GM19328 (cell line): ENCODE measurements around the gene ADPGK.
A peak's percentile ranks its signal among the peaks of the same experiment; 100 is the strongest.

Experiments used
- ATAC-seq: cut with Tn5 transposase; IDR thresholded peaks from one replicate; pipeline ENCODE4 v1.9.1; 2021; ENCODE audit warnings: mild to moderate bottlenecking, moderate library complexity; ENCODE audit not compliant: unreplicated experiment

ADPGK gene

GRCh38 chr15:72790302-72790910 lies 6.8 kb upstream of the ADPGK start:
- ATAC-seq = no peak

- no peak for ATAC-seq
Observed at GRCh38 chr15:72787526-72787925, 4.0 kb upstream of the ADPGK start.

GRCh38 chr15:72786676-72787345 lies 3.3 kb upstream of the ADPGK start:
- ATAC-seq = no peak

DNA sequence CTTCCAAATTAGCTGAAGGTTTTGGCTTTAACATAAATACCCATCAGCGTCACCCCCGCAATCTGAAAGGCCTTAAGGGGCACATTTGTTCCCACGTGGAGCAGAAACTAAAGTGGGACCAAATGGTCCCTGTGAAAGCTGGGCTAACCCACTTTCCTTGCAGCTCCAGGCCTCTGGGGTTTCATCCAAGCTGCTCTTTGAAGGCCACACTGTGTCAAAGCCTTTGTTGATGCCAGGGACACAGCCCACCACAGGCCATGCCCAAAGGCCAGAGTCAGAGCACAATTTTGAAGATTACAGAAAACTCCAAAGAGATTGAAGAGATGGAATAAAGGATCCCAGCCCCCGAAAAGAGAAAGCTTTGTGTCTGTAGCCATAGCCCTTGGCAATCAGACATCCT lies 2.7 kb upstream of the ADPGK start:
- no peak for ATAC-seq

- no peak for ATAC-seq
Observed at GRCh38 chr15:72785841-72786240, 2.3 kb upstream of the ADPGK start.

GRCh38 chr15:72785432-72785831 lies 1.9 kb upstream of the ADPGK start:
- no peak for ATAC-seq

- no peak for ATAC-seq
Observed at GRCh38 chr15:72784456-72784876, 908 bp upstream of the ADPGK start.

- ATAC-seq = peak; percentile 38
Observed at GRCh38 chr15:72783004-72783639, 436 bp downstream of the ADPGK start.

- no peak for ATAC-seq
Observed at GRCh38 chr15:72782274-72783003, 1.1 kb downstream of the ADPGK start.

- ATAC-seq = no peak
Observed at GRCh38 chr15:72781631-72782030, 1.9 kb downstream of the ADPGK start.

- ATAC-seq = no peak
Observed at GRCh38 chr15:72778796-72779195, 4.8 kb downstream of the ADPGK start.

- no peak for ATAC-seq
Observed at GRCh38 chr15:72774696-72775383, 8.7 kb downstream of the ADPGK start.

- ATAC-seq = no peak
Observed at GRCh38 chr15:72771329-72771725, 12.2 kb downstream of the ADPGK start.

DNA sequence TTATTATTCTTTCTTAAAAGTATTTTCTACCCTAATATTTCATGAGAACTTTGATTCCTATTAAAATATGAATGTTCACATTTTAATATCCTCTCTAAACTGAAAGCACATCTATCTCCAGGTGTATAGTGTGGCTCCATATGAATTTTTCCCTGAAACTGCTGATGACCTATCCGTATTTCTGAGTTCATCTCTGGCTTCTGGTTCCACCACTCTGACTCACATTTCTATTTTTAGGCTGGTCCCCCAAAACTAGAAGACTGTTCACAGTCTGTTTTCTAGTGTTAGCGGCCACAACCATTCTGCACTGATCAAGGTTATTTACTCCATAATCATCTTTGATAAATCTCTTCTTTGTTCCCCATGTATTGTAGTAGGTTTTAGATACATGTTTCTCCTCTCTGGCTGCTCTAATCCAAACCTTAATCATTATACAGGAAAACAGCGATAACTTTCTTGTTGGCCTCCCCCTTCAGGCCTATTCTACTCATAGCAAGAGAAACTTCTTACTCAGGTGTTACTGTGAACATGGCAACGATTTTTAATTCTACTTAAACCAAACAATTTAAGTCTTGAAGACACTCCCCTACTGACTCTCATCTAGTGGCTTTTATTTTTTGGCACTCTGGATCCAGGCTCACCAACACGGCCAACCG lies 12.8 kb downstream of the ADPGK start:
- no peak for ATAC-seq

DNA sequence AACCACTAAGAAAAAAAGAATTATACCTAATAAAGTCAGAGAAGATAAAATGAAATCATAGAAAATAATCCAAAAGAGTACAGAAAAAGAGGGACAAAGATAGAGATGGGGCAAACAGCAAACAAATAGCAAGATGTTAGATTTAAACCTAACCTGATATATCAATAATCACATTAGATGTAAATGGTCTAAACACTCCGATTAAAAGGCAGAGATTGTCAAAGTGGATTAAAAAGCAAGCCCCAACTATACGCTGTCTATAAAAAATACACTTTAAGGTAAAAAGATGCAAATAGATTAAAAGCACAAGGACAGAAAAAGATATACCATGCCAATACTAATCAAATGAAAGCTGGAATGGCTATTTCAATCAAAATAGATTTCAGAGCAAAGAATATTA lies 16.8 kb downstream of the ADPGK start:
- no peak for ATAC-seq

- no peak for ATAC-seq
Observed at GRCh38 chr15:72766025-72766424, 17.5 kb downstream of the ADPGK start.

- ATAC-seq = no peak
Observed at GRCh38 chr15:72764656-72765055, 18.9 kb downstream of the ADPGK start.

DNA sequence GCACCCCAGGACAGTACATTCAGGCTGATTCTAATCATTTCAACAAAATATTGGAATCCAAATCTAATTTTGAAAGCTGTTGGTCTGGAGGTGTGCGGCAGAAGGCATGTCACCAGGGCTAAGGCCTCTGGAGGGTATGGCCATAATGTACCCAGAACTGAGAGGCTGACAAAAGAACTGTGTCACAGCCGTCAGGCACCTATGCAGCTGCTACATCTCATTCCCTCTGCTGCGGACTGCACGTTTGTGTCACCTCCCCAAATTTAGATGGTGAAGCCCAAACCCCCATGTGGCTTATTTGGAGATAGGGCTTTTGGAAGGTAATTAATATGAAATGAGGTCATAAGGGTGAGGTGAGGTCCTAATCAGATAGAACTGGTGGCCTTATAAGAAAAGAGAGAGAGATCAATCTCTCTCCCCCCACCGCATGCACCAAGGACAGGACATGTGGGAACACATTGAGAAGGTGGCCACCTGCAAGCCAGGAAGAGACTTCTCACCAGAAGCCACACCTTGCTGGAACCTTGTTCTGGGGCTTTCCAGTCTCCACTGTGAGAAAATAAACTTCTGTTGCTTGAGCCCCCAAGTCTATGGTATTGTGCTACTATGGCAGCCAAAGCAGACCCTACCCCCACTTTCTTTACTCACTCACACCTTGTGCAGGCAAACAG lies 22.8 kb downstream of the ADPGK start:
- ATAC-seq = no peak

GRCh38 chr15:72758182-72758581 lies 25.4 kb downstream of the ADPGK start:
- no peak for ATAC-seq

- ATAC-seq = no peak
Observed at GRCh38 chr15:72754096-72754495, 29.5 kb downstream of the ADPGK start.
